ENCODE data around the gene BMPR1A. TPM values are rescaled to one million over a fixed set of nuclear protein-coding genes. Genes with fewer than 3 reads are reported as not detected.
A peak's percentile ranks its signal among the peaks of the same experiment; 100 is the strongest.
"Not testable (repeated sequence)": the region's sequence is repeated elsewhere in the genome, so short reads cannot be mapped to it uniquely, and the experiment has no call there.

Gene BMPR1A
- total and polyA plus RNA-seq, 2 experiments from 2014 or later = 16.5 to 41.7 TPM

GRCh38 chr10:86931872-86932271 lies 175.5 kb downstream of the BMPR1A start:
- no peaks in the 10 kb centered on the region for H3K27me3 ChIP-seq (replicated peaks; ENCODE audit: insufficient read depth)
- H3K9me3 ChIP-seq (ENCODE audit: low read depth) = no peaks in the 10 kb centered on the region
- H3K9me2 ChIP-seq (ENCODE audit: insufficient read depth) = no peaks in the 10 kb centered on the region
- peak overlapping the region; percentile 28 for H3K27ac ChIP-seq
- H3K9ac ChIP-seq = no peak overlapping the region
- no peak overlapping the region for H2AFZ ChIP-seq
- 0 out of 2 replicates have a peak, but pooled peaks cover 6% of the 10 kb centered on the region for H3K36me3 ChIP-seq (ENCODE audit: low read depth)
- DNase-seq = peak; percentile 69
- no peak for TF ChIP-seq EZH2 (IDR thresholded peaks at IDR 0.05; ENCODE audit: insufficient read depth, poor library complexity, severe bottlenecking)
- TF ChIP-seq EZH2phosphoT487 (IDR thresholded peaks at IDR 0.05; ENCODE audit: insufficient read depth, low read depth) = no peak
- H3K79me2 ChIP-seq (ENCODE audit: insufficient read depth) = no peaks in the 10 kb centered on the region
- peaks cover 13% of the 10 kb centered on the region; the same call in 1 of the 2 replicates for H3F3A ChIP-seq (ENCODE audit: insufficient read depth)
- in situ Hi-C loops (cut with MboI) = no loop called here
- peaks cover 11% of the 10 kb centered on the region for H3K4me1 ChIP-seq (ENCODE audit: insufficient read depth)
- 63% methylated on average over 1 of the region's 1 CpG for WGBS, 2 experiments (ENCODE audit: low coverage in 1 of 2, low lambda C conversion rate in 2 of 2, missing lambda C conversion rate in 2 of 2)
- no peak overlapping the region for H3K4me3 ChIP-seq
- no peak overlapping the region for H3K4me2 ChIP-seq (ENCODE audit: unreplicated experiment)
- no peaks in the 10 kb centered on the region for H4K20me1 ChIP-seq (ENCODE audit: insufficient read depth)

GRCh38 chr10:86932674-86933073 lies 176.3 kb downstream of the BMPR1A start:
- H3K79me2 ChIP-seq (ENCODE audit: insufficient read depth) = no peaks in the 10 kb centered on the region
- H3K4me3 ChIP-seq = no peak overlapping the region
- H2AFZ ChIP-seq = no peak overlapping the region
- TF ChIP-seq EZH2 (IDR thresholded peaks at IDR 0.05; ENCODE audit: insufficient read depth, poor library complexity, severe bottlenecking) (no peak), EZH2phosphoT487 (IDR thresholded peaks at IDR 0.05; ENCODE audit: insufficient read depth, low read depth) (no peak)
- H3K27ac ChIP-seq = no peak overlapping the region
- H3K36me3 ChIP-seq (ENCODE audit: low read depth) = 0 out of 2 replicates have a peak, but pooled peaks cover 6% of the 10 kb centered on the region
- DNase-seq = no peak
- no peak overlapping the region for H3K9ac ChIP-seq
- no peaks in the 10 kb centered on the region for H3K9me2 ChIP-seq (ENCODE audit: insufficient read depth)
- WGBS, 2 experiments (ENCODE audit: low coverage in 1 of 2, low lambda C conversion rate in 2 of 2, missing lambda C conversion rate in 2 of 2) = 85 to 87% methylated on average over 2 of the region's 2 CpGs
- H4K20me1 ChIP-seq (ENCODE audit: insufficient read depth) = no peaks in the 10 kb centered on the region
- no peaks in the 10 kb centered on the region for H3K9me3 ChIP-seq (ENCODE audit: low read depth)
- peaks cover 19% of the 10 kb centered on the region; the same call in 1 of the 2 replicates for H3F3A ChIP-seq (ENCODE audit: insufficient read depth)
- H3K4me2 ChIP-seq (ENCODE audit: unreplicated experiment) = no peak overlapping the region
- H3K27me3 ChIP-seq (replicated peaks; ENCODE audit: insufficient read depth) = no peaks in the 10 kb centered on the region
- in situ Hi-C loops (cut with MboI) = no loop called here
- peaks cover 18% of the 10 kb centered on the region for H3K4me1 ChIP-seq (ENCODE audit: insufficient read depth)

- H3K4me3 ChIP-seq; H3K9me3 ChIP-seq (ENCODE audit: low read depth); H3K27ac ChIP-seq; H3K4me2 ChIP-seq (ENCODE audit: unreplicated experiment); H3K27me3 ChIP-seq (replicated peaks; ENCODE audit: insufficient read depth); H3K36me3 ChIP-seq (ENCODE audit: low read depth); in situ Hi-C loops (cut with MboI); H3K9ac ChIP-seq; H2AFZ ChIP-seq; H3K9me2 ChIP-seq (ENCODE audit: insufficient read depth); DNase-seq; H3K79me2 ChIP-seq (ENCODE audit: insufficient read depth); H4K20me1 ChIP-seq (ENCODE audit: insufficient read depth): not testable (repeated sequence)
- peaks cover 18% of the 10 kb centered on the region for H3K4me1 ChIP-seq (ENCODE audit: insufficient read depth)
- peaks cover 25% of the 10 kb centered on the region; the same call in 1 of the 2 replicates for H3F3A ChIP-seq (ENCODE audit: insufficient read depth)
- WGBS, 2 experiments (ENCODE audit: low coverage in 1 of 2, low lambda C conversion rate in 2 of 2, missing lambda C conversion rate in 2 of 2) = 86 to 88% methylated on average over 6 of the region's 6 CpGs
These were observed 177.8 kb downstream of the BMPR1A start for GRCh38 chr10:86934162-86934711.

- peak overlapping the region; percentile 17 for H3K4me2 ChIP-seq (ENCODE audit: unreplicated experiment)
- no peaks in the 10 kb centered on the region for H3K79me2 ChIP-seq (ENCODE audit: insufficient read depth)
- H3K4me1 ChIP-seq (ENCODE audit: insufficient read depth) = peaks cover 13% of the 10 kb centered on the region; the same call in 1 of the 2 replicates
- H3K9me2 ChIP-seq (ENCODE audit: insufficient read depth) = no peaks in the 10 kb centered on the region
- peak overlapping the region; percentile 8 for H3K27ac ChIP-seq
- WGBS, 2 experiments (ENCODE audit: low coverage in 1 of 2, low lambda C conversion rate in 2 of 2, missing lambda C conversion rate in 2 of 2) = 67 to 68% methylated on average over 13 of the region's 13 CpGs
- no peak overlapping the region for H2AFZ ChIP-seq
- in situ Hi-C loops (cut with MboI) = no loop called here
- no peaks in the 10 kb centered on the region for H3K27me3 ChIP-seq (replicated peaks; ENCODE audit: insufficient read depth)
- no peak for TF ChIP-seq EZH2phosphoT487 (IDR thresholded peaks at IDR 0.05; ENCODE audit: insufficient read depth, low read depth)
- TF ChIP-seq EZH2 (IDR thresholded peaks at IDR 0.05; ENCODE audit: insufficient read depth, poor library complexity, severe bottlenecking) = no peak
- H3K9ac ChIP-seq = no peak overlapping the region
- no peaks in the 10 kb centered on the region for H4K20me1 ChIP-seq (ENCODE audit: insufficient read depth)
- H3F3A ChIP-seq (ENCODE audit: insufficient read depth) = peaks cover 25% of the 10 kb centered on the region; the same call in 1 of the 2 replicates
- H3K4me3 ChIP-seq = no peak overlapping the region
- DNase-seq = peak; percentile 71
- no peaks in the 10 kb centered on the region for H3K36me3 ChIP-seq (ENCODE audit: low read depth)
- no peaks in the 10 kb centered on the region for H3K9me3 ChIP-seq (ENCODE audit: low read depth)
These were observed 180.5 kb downstream of the BMPR1A start for GRCh38 chr10:86936661-86937501.

Data from GM23248 (cell line).